AG09319 (cell line): Measurements from ENCODE around the gene S100A4.
A peak's percentile ranks its signal among the peaks of the same experiment; 100 is the strongest.

Source experiments
- DNase-seq: peaks from one replicate; pipeline ENCODE4 v3.0.0-alpha.2; 2010; ENCODE audit warnings: low read depth; ENCODE audit errors: extremely low read depth
- CTCF ChIP-seq: IDR thresholded peaks from 2 replicates; pipeline ENCODE4 v1.5.1; 2011; ENCODE audit warnings: low read depth, mild to moderate bottlenecking, inconsistent platforms, low read length, moderate library complexity

Gene S100A4

DNA sequence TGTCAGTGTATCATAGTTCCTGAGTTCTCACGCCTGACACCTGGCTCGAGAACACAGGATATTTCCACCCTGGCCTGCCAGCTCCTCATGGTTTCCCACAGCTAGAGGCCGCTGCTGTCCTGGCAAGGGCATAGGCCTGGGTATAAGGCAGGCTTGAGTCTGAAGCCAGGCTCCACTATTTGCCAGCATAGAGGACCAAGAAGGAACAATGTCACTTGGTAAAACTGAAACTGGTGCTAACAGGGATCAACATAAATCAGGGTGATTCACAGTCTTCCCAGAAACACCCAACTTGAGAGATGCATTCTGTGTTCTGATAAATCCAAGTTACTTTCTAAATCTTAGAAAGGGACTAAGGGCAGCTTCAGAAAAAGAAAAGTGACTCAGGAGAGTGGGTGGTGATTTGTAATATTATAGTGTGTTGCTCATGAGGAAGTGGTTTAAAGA lies 27.0 kb upstream of the S100A4 start:
- peak; percentile 96 for TF ChIP-seq CTCF
- DNase-seq = peak; percentile 55

DNA sequence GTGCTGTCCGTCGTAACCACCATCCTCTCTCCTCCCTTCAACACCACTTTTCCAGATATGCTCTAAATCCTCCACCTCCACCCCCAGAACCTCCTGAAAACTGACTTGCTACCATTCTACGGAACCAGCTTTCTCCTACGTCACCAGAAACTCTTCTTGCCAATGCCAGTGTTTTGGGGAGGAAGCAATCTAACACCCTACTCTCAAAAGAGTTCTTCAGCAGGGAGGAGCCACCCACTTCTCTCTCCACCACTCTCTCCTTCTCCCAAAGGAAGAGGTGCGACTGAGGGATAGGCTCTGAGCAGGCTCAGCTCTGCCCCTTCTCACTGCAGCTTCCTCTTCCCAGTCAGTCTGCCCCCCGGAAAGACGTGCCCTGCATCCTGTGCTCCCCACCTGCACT lies 26.1 kb upstream of the S100A4 start:
- no peak for TF ChIP-seq CTCF
- DNase-seq = no peak

- DNase-seq = no peak
Observed at GRCh38 chr1:153570874-153571273, 25.3 kb upstream of the S100A4 start.

DNA sequence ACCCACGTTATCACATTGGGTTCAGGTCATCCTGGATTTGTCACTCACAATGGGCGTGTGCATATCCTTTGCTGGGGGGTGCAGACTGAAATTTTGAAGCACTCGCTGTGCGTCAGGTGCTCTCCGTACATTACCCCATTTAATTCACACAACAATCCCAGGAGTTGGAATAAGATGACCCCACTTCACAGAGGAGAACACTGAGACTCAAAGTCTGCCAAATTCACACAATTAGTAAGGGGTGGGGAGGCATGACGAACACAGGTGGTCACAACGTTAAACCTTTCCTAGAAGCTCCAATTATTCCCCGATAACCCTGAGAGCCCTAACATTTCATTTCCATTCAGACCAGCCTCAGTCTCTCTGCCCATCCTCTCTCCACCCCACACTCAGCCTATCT lies 23.9 kb upstream of the S100A4 start:
- no peak for DNase-seq
- no peak for TF ChIP-seq CTCF

More at GRCh38 chr1:153570874-153571273, 25.3 kb upstream of the S100A4 start:
- TF ChIP-seq CTCF = no peak

- peak; percentile 98 for TF ChIP-seq CTCF
- DNase-seq = peak; percentile 55
Observed at GRCh38 chr1:153568367-153569099, 22.9 kb upstream of the S100A4 start.

DNA sequence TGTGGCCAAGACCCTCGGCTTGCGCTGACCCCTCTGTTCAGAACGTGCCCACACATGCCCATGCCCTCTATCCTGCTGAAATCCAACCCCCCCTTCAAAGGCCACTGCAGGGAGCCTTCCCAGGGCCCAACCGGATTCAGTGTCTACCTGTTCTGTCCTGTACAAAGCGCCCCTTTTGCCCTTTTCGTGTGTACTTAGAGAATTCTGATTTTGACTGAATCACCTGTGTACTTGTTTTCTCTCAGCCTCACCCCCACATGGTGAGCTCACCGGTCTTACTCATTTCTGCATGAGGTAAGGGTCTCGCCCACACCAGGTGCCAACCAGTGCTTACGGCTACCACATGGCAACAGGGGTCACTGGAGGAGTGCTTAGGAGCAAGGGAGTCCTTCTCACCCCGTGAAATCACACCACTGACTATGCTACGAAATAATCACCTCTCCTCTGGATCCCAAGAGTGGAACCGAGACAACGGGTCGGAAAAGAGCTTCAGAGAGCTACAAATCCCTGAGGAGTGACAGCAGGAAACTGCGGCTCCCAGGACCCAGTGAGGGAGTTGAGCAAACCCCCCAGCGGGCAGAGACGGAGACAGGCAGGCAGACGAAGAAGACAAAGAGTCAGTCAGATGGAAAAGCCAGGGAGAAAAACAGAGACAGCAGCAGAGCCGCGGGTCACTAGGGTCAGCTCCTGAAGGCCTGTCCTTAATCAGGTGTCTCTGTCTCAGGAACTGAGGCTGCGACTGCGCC lies 22.2 kb upstream of the S100A4 start:
- DNase-seq = no peak
- no peak for TF ChIP-seq CTCF
